Measurements from ENCODE around the gene GAA. TPM values are rescaled to one million over a fixed set of nuclear protein-coding genes. Genes with fewer than 3 reads are reported as not detected.

GAA gene
- total and polyA plus RNA-seq, 10 of the 15 experiments (the other 5 are each of a cell fraction or from before 2014, with no cell fraction given), result 0.18 to 10.5 (median 4.1) TPM

DNA sequence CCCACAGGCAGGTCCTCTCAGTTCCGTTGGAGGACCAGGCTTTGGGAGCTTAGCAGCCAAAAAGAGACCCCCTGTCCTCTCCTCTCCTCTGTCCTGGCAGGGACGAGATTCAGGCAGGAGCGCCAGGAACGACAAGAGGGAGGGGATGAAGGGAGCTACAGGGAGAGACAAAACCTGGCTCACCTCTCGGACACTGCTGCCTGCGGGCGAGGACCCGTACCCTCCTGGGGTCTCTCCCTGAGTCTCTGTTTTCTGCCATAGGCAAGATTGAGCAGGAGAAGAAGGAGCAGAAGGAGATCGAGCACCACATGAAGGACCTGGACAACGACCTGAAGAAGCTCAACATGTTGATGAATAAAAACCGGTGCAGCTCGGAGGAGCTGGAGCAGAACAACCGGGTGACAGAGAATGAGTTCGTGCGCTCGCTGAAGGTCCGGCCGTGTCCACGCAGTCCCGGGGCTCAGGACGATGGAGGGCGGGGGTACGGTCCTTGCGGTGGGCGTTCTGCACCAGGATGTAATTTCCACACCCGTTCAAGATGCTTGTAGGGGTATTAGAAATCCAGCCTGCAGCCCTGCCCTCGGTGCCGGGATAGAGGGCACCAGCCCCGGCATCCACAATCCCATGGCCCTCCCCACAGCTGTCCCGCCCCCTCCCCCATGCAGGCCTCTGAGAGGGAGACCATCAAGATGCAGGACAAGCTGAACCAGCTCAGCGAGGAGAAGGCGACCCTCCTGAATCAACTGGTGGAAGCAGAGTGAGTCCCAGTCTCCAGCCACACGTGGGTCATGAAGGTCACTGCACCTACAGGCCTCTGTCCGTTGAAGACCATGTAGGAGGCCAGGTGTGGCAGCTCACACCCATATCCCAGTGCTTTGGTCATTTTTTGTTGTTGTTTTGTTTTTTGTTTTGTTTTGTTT, 13.8 kb upstream of the GAA start (continued):
- TF ChIP-seq E2F8 (IDR thresholded peaks at IDR 0.05; ENCODE audit: low read depth, partially characterized antibody) (no peak), ASH2L (IDR thresholded peaks at IDR 0.05; ENCODE audit: borderline replicate concordance, low read depth) (no peak), MTA2 (IDR thresholded peaks at IDR 0.05; ENCODE audit: low read depth) (no peak), CEBPB (IDR thresholded peaks at IDR 0.05; ENCODE audit: borderline replicate concordance in 1 of 2, low read depth in 2 of 2, low read length in 2 of 2) (no peak), BCL11A (IDR thresholded peaks at IDR 0.05; ENCODE audit: low read depth, low read length) (no peak), SPI1 (IDR thresholded peaks at IDR 0.05; ENCODE audit: borderline replicate concordance, insufficient read depth, low read depth, low read length) (no peak), SUZ12 (IDR thresholded peaks at IDR 0.05; ENCODE audit: unreplicated experiment) (no peak), RFX5 (IDR thresholded peaks at IDR 0.05; ENCODE audit: low read depth, low read length) (no peak), EGR1 (IDR thresholded peaks at IDR 0.05; ENCODE audit: borderline replicate concordance in 1 of 2, low read depth in 2 of 2, low read length in 2 of 2) (no peak)
- TF ChIP-seq, protein P1, sequence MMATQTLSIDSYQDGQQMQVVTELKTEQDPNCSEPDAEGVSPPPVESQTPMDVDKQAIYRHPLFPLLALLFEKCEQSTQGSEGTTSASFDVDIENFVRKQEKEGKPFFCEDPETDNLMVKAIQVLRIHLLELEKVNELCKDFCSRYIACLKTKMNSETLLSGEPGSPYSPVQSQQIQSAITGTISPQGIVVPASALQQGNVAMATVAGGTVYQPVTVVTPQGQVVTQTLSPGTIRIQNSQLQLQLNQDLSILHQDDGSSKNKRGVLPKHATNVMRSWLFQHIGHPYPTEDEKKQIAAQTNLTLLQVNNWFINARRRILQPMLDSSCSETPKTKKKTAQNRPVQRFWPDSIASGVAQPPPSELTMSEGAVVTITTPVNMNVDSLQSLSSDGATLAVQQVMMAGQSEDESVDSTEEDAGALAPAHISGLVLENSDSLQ (IDR thresholded peaks at IDR 0.05), result no peak

Measured in GM12878 (cell line).